ENCODE data around the gene PARP12.

- TF ChIP-seq, protein P1, sequence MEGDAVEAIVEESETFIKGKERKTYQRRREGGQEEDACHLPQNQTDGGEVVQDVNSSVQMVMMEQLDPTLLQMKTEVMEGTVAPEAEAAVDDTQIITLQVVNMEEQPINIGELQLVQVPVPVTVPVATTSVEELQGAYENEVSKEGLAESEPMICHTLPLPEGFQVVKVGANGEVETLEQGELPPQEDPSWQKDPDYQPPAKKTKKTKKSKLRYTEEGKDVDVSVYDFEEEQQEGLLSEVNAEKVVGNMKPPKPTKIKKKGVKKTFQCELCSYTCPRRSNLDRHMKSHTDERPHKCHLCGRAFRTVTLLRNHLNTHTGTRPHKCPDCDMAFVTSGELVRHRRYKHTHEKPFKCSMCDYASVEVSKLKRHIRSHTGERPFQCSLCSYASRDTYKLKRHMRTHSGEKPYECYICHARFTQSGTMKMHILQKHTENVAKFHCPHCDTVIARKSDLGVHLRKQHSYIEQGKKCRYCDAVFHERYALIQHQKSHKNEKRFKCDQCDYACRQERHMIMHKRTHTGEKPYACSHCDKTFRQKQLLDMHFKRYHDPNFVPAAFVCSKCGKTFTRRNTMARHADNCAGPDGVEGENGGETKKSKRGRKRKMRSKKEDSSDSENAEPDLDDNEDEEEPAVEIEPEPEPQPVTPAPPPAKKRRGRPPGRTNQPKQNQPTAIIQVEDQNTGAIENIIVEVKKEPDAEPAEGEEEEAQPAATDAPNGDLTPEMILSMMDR (IDR thresholded peaks at IDR 0.05; ENCODE audit: insufficient read depth, low read depth, low read length): no peak
- no peak for TF ChIP-seq EZH2 (IDR thresholded peaks at IDR 0.05; ENCODE audit: insufficient read depth, low read length)
These were observed 72.6 kb downstream of the PARP12 start for GRCh38 chr7:139990142-139990535.
